ENCODE data around the gene CAMK2D. TPM values are rescaled to one million over a fixed set of nuclear protein-coding genes. Genes with fewer than 3 reads are reported as not detected.

Gene CAMK2D
- total and polyA plus RNA-seq, 2 experiments from 2014 or later, result 36.8 to 99.1 TPM

DNA sequence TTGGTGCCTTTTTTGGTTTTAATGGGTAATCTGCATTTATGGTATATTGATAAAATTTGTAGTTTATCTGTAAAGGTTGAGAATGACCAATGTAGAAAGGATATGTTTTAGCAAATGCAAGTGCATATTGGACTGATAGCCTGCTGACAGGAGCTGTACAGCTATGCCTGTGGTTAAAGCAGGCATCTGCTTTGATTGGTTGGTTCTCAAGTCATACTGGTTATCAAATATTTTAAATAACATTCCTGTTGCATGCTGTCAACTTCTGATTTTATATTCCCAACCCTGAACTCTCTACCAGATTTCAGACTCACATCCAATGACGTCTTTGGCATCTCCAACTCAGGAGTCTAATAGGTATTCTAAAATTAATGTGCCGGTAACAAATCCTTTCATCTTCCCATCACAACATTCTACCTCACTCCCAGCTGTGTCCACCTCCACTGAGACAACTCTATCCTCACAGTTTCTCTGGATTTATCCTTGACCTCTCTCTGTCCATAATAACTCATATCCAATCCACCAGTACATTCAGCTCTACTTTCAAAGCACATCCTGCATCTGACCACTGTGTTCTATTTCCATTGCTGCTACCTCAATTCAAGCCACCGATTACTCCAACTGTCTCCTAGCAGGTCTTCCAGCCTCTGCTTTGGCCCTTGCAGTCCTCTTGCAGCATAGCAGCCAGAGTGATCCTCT is 125.7 kb downstream of the CAMK2D start:
- Histone ChIP-seq H2AFZ (no peak overlapping the region), H3K27me3 (no peaks in the 10 kb centered on the region), H3K4me3 (no peak overlapping the region), H3K79me2 (peaks cover 96% of the 10 kb centered on the region), H3K4me1 (ENCODE audit: insufficient read depth) (peaks cover 38% of the 10 kb centered on the region), H3K4me2 (no peak overlapping the region), H3K9me2 (replicated peaks; ENCODE audit: insufficient read depth) (no peaks in the 10 kb centered on the region), H3K9me3 (ENCODE audit: low read depth) (no peaks in the 10 kb centered on the region), H3K27ac (no peak overlapping the region), H4K20me1 (ENCODE audit: insufficient read depth, poor library complexity, severe bottlenecking) (peaks cover 5% of the 10 kb centered on the region), H3K36me3 (replicated peaks; ENCODE audit: insufficient read depth, low read depth) (no peaks in the 10 kb centered on the region)
- 98% methylated on average over 3 of the region's 3 CpGs for WGBS (ENCODE audit: low lambda C conversion rate, missing lambda C conversion rate)
- DNase-seq (ENCODE audit: low spot score), result no peak
- TF ChIP-seq EZH2phosphoT487 (IDR thresholded peaks at IDR 0.05; ENCODE audit: low read depth, severe bottlenecking, unreplicated experiment) (no peak), CTCF (IDR thresholded peaks at IDR 0.05; ENCODE audit: poor library complexity) (no peak), EZH2 (IDR thresholded peaks at IDR 0.05; ENCODE audit: borderline replicate concordance) (no peak)

- Histone ChIP-seq H3K79me2 (peaks cover 99% of the 10 kb centered on the region), H3K36me3 (replicated peaks; ENCODE audit: insufficient read depth, low read depth) (no peaks in the 10 kb centered on the region), H3K9me3 (ENCODE audit: low read depth) (no peaks in the 10 kb centered on the region), H3K4me2 (no peak overlapping the region), H4K20me1 (ENCODE audit: insufficient read depth, poor library complexity, severe bottlenecking) (peaks cover 9% of the 10 kb centered on the region), H3K27ac (peak overlapping the region; percentile 11), H3K4me3 (no peak overlapping the region), H2AFZ (no peak overlapping the region), H3K27me3 (no peaks in the 10 kb centered on the region), H3K4me1 (ENCODE audit: insufficient read depth) (peaks cover 22% of the 10 kb centered on the region), H3K9me2 (replicated peaks; ENCODE audit: insufficient read depth) (no peaks in the 10 kb centered on the region)
- TF ChIP-seq EZH2phosphoT487 (IDR thresholded peaks at IDR 0.05; ENCODE audit: low read depth, severe bottlenecking, unreplicated experiment), result no peak
- no peak for TF ChIP-seq CTCF (IDR thresholded peaks at IDR 0.05; ENCODE audit: poor library complexity)
- no peak for TF ChIP-seq EZH2 (IDR thresholded peaks at IDR 0.05; ENCODE audit: borderline replicate concordance)
- 76% methylated on average over 3 of the region's 3 CpGs for WGBS (ENCODE audit: low lambda C conversion rate, missing lambda C conversion rate)
- no peak for DNase-seq (ENCODE audit: low spot score)
Observed at GRCh38 chr4:113634081-113634969, 127.2 kb downstream of the CAMK2D start.

GRCh38 chr4:113633467-113633866 is 128.1 kb downstream of the CAMK2D start:
- Histone ChIP-seq H3K27ac (no peak overlapping the region), H3K27me3 (no peaks in the 10 kb centered on the region), H3K9me3 (ENCODE audit: low read depth) (no peaks in the 10 kb centered on the region), H3K9me2 (replicated peaks; ENCODE audit: insufficient read depth) (no peaks in the 10 kb centered on the region), H3K36me3 (replicated peaks; ENCODE audit: insufficient read depth, low read depth) (no peaks in the 10 kb centered on the region), H2AFZ (no peak overlapping the region), H3K79me2 (peaks cover 99% of the 10 kb centered on the region), H3K4me1 (ENCODE audit: insufficient read depth) (peaks cover 18% of the 10 kb centered on the region), H3K4me3 (no peak overlapping the region), H3K4me2 (no peak overlapping the region), H4K20me1 (ENCODE audit: insufficient read depth, poor library complexity, severe bottlenecking) (peaks cover 9% of the 10 kb centered on the region)
- TF ChIP-seq EZH2phosphoT487 (IDR thresholded peaks at IDR 0.05; ENCODE audit: low read depth, severe bottlenecking, unreplicated experiment), result no peak
- no peak for TF ChIP-seq CTCF (IDR thresholded peaks at IDR 0.05; ENCODE audit: poor library complexity)
- no peak for TF ChIP-seq EZH2 (IDR thresholded peaks at IDR 0.05; ENCODE audit: borderline replicate concordance)
- no peak for DNase-seq (ENCODE audit: low spot score)

Data from hepatocyte (in vitro differentiated cells).